Adrenal gland (tissue), 5 donors: ENCODE data around the gene PHETA1.

Source experiments
- CTCF ChIP-seq, 6 experiments: fragments of 450-650 bp in 4 of 6; fragments of 200-600 bp in 2 of 6; sonication (generic) in 1 of 6; IDR thresholded peaks; 1 replicate in 5 of 6; 2 replicates in 1 of 6; pipeline versions ENCODE4 v1.5.1 to v1.8.0; 2016 to 2021; ENCODE audit warnings: antibody characterized with exemption in 6 of 6, mild to moderate bottlenecking in 2 of 6, moderate library complexity in 1 of 6
- POLR2A ChIP-seq, 2 donors: fragments of 450-650 bp; IDR thresholded peaks; one replicate each; pipeline ENCODE4 v1.6.1; 2017; ENCODE audit warnings: antibody characterized with exemption in 2 of 2, mild to moderate bottlenecking in 2 of 2, moderate library complexity in 1 of 2
- donor health status: DM: no; HTN: no; CAD: no.

GRCh38 chr12:111366583-111366982 lies 2.3 kb downstream of the PHETA1 start:
- TF ChIP-seq CTCF (IDR thresholded peaks at IDR 0.05) = no peak
- no peak for TF ChIP-seq POLR2A (IDR thresholded peaks at IDR 0.05)
